Skeletal muscle satellite cell (primary cell): ENCODE measurements around the gene METAP1D. TPM values are rescaled to one million over a fixed set of nuclear protein-coding genes. Genes with fewer than 3 reads are reported as not detected.
A peak's percentile ranks its signal among the peaks of the same experiment; 100 is the strongest.

Experiments used
- H3K27me3 ChIP-seq: 2 replicates; pipeline ENCODE4 v1.7.0; 2013; ENCODE audit warnings: low read length; ENCODE audit not compliant: control insufficient read depth, insufficient read depth
- H3K36me3 ChIP-seq: 2 replicates; pipeline ENCODE4 v1.7.0; 2013; ENCODE audit warnings: mild to moderate bottlenecking, control low read depth, low read length; ENCODE audit not compliant: insufficient read depth
- H3K4me1 ChIP-seq: 2 replicates; pipeline ENCODE4 v1.7.0; 2013; ENCODE audit warnings: low read length; ENCODE audit not compliant: control insufficient read depth, insufficient read depth
- H3K4me2 ChIP-seq: 2 replicates; pipeline ENCODE4 v1.7.0; 2013; ENCODE audit warnings: mild to moderate bottlenecking, low read length
- H3K4me3 ChIP-seq: 2 replicates; pipeline ENCODE4 v1.7.0; 2013; ENCODE audit warnings: low read length
- H3K9ac ChIP-seq: 2 replicates; pipeline ENCODE4 v1.7.0; 2013; ENCODE audit warnings: mild to moderate bottlenecking, low read depth, low read length, moderate library complexity
- H3K9me3 ChIP-seq: replicated peaks from 2 replicates; pipeline ENCODE4 v1.7.0; 2013; ENCODE audit warnings: mild to moderate bottlenecking, control low read depth, low read length
- total RNA-seq: library from RNA; depleted of rRNA; stranded (reverse); fragments of >200 nt; gene quantifications from 2 replicates; pipeline ENCODE4 v1.2.3, GENCODE V29; 2012; rRNA removed

The METAP1D gene
- 6.1 and 11.9 TPM in 2 replicates for total RNA-seq

DNA sequence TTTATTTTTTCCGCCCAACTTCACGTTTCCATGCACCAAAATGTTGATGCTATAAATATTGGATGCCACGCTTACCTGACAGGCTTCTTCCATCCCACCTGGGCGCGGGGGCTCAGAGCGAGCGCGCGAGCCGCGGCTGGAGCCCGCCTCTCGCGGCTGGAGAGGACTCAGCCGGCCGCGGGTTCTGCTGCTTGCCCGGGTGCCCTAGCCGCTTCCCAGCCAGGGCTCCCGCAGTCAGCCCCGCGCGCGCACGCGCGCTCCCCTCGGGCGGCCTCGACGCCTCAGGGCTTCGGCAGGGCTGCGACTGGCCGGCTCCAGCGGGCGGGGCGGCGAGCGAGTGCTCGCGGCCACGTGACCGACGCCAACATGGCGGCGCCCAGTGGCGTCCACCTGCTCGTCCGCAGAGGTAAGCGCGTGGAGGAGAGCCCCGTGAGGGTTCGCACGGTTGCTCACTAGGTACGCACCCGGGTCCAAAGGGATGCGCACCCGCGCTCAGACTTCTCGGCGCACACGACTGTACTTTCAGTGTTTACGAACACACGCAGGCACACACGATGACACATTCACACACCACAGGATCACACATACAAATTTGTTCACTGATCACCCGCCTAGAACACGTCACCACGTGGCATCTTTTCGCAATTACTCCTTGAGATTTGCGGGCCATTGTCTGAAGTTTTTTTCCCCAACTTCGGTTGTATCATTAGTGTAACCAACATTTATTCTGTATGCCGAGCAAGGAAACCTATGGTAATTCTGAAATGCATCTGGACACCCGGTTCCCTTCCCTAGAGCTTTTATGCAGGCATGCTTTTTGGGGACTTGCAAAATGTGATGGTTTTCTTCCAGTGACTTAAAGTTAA, at the start of gene METAP1D:
METAP1D (plus strand) TSS at position 350 of the 866 bp plus-strand sequence; CDS start at position 367, 17 bp downstream.
- no peaks in the 10 kb centered on the region for H3K36me3 ChIP-seq
- peak within 1 kb of the TSS; percentile 88 for H3K4me3 ChIP-seq
- H3K9me3 ChIP-seq, result no peaks in the 10 kb centered on the region
- no peaks in the 10 kb centered on the region for H3K27me3 ChIP-seq
- H3K4me1 ChIP-seq, result peaks cover 9% of the 10 kb centered on the region
- peak within 1 kb of the TSS; percentile 82 for H3K9ac ChIP-seq
- H3K4me2 ChIP-seq, result peak within 1 kb of the TSS; percentile 81

DNA sequence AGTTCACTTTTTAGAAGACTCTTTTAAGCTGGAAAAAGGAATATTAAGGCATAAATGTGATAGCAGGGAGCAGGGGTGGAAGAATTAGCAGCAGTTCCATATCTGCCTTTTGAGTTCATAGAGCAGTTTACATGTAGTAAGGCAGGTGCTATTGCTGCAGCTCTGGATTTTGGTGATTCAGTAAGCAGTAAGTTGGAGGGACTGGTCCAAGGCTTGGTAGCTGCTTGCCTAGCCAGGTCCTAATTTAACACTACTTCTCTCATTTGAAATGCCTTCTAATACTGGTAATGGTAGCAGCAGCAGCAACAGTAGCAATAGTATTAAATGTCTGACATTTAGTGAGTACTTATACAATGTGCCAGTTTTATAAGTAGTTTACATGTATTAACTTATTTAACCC, 47.5 kb upstream of the METAP1D start:
- peaks cover 7% of the 10 kb centered on the region for H3K4me1 ChIP-seq
- no peaks in the 10 kb centered on the region for H3K9me3 ChIP-seq
- H3K4me3 ChIP-seq, result no peak overlapping the region
- H3K4me2 ChIP-seq, result no peak overlapping the region
- H3K36me3 ChIP-seq, result no peaks in the 10 kb centered on the region
- no peaks in the 10 kb centered on the region for H3K27me3 ChIP-seq
- no peak overlapping the region for H3K9ac ChIP-seq

DNA sequence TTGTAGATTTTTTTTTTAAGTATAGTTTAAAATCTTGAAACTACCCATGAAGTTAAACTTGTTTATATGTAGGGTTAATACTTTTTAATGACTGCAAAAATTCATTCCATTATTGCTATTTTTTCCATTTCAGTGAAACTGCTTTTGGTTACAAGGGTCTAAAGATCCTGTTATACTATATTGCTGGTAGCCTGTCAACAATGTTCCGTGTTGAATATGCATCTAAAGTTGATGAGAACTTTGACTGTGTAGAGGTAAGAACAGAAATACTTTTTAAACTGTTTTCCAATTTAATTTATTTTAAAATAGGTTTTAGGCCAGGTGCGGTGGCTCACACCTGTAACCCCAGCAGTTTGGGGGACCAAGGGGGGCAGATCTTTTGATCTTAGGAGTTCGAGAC, 47.0 kb upstream of the METAP1D start:
- H3K36me3 ChIP-seq, result no peaks in the 10 kb centered on the region

DNA sequence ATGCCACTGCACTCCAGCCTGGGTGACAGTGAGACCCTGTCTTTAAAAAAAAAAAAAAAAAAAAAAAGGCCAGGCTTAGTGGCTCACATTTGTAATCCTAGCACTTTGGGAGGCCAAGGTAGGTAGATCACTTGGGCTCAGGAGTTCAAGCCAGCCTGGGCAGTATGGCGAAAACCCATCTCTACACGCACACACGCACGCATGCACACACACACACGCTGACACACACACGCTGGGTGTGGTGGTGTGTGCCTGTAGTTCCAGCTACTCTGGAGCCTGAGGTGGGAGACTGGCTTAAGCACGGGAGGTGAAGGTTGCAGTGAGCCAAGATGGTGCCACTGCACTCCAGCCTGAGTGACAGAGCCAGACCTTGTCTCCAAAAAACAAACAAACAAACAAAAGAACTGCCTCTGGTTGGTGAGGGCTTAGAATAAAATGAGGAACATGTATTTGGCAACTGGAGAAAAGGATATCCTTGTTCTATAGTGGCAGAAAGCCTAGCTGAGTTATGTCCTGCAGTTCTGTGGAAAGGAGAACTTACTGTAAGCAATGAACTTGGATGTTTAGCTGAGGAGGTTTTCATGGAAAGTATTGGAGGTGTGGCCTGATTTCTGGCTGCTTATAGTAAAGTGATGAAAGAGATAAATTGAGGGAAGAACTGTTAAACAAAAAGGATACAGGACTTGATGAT, 43.5 kb upstream of the METAP1D start:
- H3K4me2 ChIP-seq, result no peak overlapping the region
- no peak overlapping the region for H3K9ac ChIP-seq
- no peaks in the 10 kb centered on the region for H3K9me3 ChIP-seq
- H3K27me3 ChIP-seq, result no peaks in the 10 kb centered on the region
- H3K4me1 ChIP-seq, result peaks cover 13% of the 10 kb centered on the region
- no peaks in the 10 kb centered on the region for H3K36me3 ChIP-seq
- no peak overlapping the region for H3K4me3 ChIP-seq

More for the DNA sequence above, 47.0 kb upstream of the METAP1D start:
- H3K27me3 ChIP-seq, result no peaks in the 10 kb centered on the region
- no peak overlapping the region for H3K9ac ChIP-seq
- H3K4me3 ChIP-seq, result no peak overlapping the region
- no peaks in the 10 kb centered on the region for H3K9me3 ChIP-seq
- peaks cover 7% of the 10 kb centered on the region for H3K4me1 ChIP-seq
- H3K4me2 ChIP-seq, result no peak overlapping the region

DNA sequence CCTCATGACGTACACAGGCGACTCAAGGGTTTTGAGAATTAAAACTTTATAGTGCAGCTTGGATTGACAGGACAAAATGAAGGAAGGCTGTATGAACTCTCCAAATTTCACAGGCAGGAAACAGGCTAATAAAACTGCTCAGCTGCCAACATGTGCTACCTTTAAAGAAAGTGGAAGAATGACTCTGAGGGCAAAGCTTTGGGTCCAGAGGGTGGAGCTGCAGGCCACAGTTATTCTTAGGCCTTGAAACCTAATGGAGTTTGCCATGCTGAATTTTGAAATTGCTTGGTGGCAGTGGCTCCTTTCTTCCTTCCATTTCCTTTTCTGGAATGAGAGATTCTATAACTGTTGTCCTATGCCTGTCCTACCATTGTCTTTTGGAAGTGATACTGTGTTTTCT, 42.7 kb upstream of the METAP1D start:
- no peaks in the 10 kb centered on the region for H3K27me3 ChIP-seq
- no peak overlapping the region for H3K4me2 ChIP-seq
- H3K9me3 ChIP-seq, result no peaks in the 10 kb centered on the region
- no peak overlapping the region for H3K9ac ChIP-seq
- no peaks in the 10 kb centered on the region for H3K36me3 ChIP-seq
- H3K4me3 ChIP-seq, result no peak overlapping the region
- peaks cover 13% of the 10 kb centered on the region for H3K4me1 ChIP-seq

DNA sequence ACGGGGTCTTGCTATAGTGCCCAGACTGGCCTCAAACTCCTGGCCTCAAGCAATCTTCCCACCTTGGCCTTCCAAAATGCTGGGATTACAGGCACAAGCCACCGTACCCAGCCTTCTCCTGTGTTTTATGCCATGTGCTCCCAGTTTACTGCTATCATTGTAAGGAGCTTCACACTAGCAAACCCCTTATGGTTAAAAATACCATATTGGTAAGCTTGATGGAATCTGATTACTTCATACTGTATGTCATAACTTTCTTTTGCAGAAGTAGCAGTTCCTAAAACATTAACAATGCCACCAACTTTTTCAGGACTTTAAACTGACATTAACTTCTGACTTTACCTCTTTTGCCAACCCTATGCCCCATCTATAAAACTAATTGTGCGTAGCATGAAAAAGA, 41.3 kb upstream of the METAP1D start:
- no peaks in the 10 kb centered on the region for H3K9me3 ChIP-seq
- peak overlapping the region; percentile 14 for H3K4me2 ChIP-seq
- H3K36me3 ChIP-seq, result no peaks in the 10 kb centered on the region
- H3K27me3 ChIP-seq, result no peaks in the 10 kb centered on the region
- H3K4me3 ChIP-seq, result no peak overlapping the region
- H3K4me1 ChIP-seq, result peaks cover 13% of the 10 kb centered on the region
- H3K9ac ChIP-seq, result no peak overlapping the region

DNA sequence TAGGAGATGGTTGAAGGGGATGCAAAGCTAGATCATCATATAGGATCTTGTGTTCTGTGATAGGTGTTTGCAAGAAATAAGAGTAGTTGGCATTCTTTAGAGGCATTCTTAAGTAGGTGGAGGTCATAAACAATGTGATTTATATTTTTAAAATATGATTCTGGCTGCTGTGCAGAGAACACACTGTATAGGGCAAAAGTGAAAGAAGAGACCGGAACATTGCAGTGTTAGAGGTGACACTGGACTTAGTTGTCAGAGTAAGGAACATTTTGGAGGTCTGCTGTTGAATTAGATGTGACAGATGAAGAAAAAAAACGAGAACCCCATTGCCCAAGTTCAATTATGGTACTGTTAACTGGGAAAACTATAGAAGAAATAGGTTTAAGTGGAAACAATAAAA, 39.8 kb upstream of the METAP1D start:
- H3K27me3 ChIP-seq, result no peaks in the 10 kb centered on the region
- no peak overlapping the region for H3K4me3 ChIP-seq
- H3K36me3 ChIP-seq, result no peaks in the 10 kb centered on the region
- H3K4me2 ChIP-seq, result no peak overlapping the region
- H3K9me3 ChIP-seq, result no peaks in the 10 kb centered on the region
- H3K9ac ChIP-seq, result no peak overlapping the region
- H3K4me1 ChIP-seq, result peaks cover 8% of the 10 kb centered on the region

DNA sequence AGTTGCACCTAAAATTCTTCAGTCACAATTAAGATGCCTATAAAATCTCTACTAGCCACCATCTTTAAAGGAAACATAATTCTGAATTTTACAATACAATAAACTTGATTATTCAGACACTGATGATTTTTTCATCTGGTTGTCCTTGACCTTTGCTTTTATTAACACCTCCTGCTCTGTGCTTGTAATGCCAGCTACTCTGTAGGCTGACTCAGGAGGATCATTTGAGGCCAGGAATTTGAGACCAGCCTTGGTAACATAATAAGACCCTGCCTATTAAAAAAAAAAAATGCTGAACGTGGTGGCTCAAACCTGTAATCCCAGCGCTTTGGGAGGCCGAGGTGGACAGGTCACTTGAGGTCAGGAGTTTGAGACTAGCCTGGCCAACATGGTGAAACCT, 39.2 kb upstream of the METAP1D start:
- Histone ChIP-seq H3K4me2 (no peak overlapping the region), H3K36me3 (peaks cover 4% of the 10 kb centered on the region), H3K9me3 (no peaks in the 10 kb centered on the region), H3K27me3 (no peaks in the 10 kb centered on the region), H3K4me3 (no peak overlapping the region), H3K4me1 (peaks cover 6% of the 10 kb centered on the region), H3K9ac (no peak overlapping the region)

DNA sequence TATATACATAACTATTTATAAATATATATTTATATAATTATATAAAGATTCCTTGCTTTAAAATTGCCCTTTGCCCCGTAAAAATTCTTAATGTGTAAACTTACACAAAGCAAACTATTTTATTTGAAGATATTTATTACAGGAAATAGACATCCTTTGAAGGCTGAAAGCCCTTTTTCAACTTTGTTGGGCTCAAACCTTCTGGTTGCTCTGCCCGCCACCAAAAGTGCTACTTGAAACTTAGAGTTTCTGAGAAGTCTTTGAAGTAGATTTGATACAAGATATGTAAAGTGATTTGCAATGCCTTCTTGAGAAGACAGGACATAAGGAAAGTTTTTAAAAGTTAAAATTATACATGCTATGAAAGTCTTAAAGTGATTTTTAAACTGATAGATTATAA, 36.6 kb upstream of the METAP1D start:
- Histone ChIP-seq H3K4me1 (peaks cover 6% of the 10 kb centered on the region), H3K9ac (no peak overlapping the region), H3K4me2 (no peak overlapping the region), H3K36me3 (peaks cover 21% of the 10 kb centered on the region), H3K27me3 (no peaks in the 10 kb centered on the region), H3K9me3 (no peaks in the 10 kb centered on the region), H3K4me3 (no peak overlapping the region)

DNA sequence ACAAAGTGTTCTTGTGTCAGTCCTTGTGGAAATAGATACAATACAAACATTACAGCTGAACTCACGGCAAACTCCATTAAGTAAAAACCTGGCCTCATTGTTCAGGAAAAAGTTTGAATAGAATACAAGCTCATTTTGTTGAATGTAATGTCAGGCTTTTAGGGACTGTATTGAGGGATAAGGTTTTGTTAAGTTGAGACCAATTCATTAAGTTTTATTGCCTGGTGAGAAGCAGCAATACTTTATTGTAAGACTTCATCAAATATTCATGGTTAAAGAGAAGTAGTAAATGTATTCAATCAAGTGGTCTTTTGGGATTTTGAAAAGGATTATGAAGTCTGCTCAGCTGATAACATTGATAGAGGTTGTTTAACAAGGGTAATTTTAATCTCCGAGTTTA, 35.4 kb upstream of the METAP1D start:
- H3K4me1 ChIP-seq, result no peaks in the 10 kb centered on the region
- no peak overlapping the region for H3K4me2 ChIP-seq
- H3K36me3 ChIP-seq, result peaks cover 24% of the 10 kb centered on the region
- no peaks in the 10 kb centered on the region for H3K9me3 ChIP-seq
- H3K4me3 ChIP-seq, result no peak overlapping the region
- no peak overlapping the region for H3K9ac ChIP-seq
- H3K27me3 ChIP-seq, result no peaks in the 10 kb centered on the region

DNA sequence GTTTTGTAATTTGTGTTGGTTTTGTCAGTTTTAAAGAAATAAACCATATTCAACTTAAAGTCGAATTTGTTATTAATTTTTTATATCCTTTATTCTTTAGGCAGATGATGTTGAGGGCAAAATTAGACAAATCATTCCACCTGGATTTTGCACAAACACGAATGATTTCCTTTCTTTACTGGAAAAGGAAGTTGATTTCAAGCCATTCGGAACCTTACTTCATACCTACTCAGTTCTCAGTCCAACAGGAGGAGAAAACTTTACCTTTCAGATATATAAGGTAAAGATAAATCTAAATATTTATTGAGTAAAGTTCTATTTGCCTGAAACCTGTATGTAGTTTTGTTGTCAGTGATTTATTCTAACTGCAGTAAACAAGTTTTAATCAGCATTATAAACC, 34.5 kb upstream of the METAP1D start:
- Histone ChIP-seq H3K4me3 (no peak overlapping the region), H3K9ac (no peak overlapping the region), H3K27me3 (no peaks in the 10 kb centered on the region), H3K36me3 (peaks cover 27% of the 10 kb centered on the region), H3K4me1 (no peaks in the 10 kb centered on the region), H3K4me2 (no peak overlapping the region), H3K9me3 (no peaks in the 10 kb centered on the region)
